ES-I3 (cell line): ENCODE results near the gene RSU1.

Experiments
- H3K36me3 ChIP-seq: 2 replicates; pipeline ENCODE4 v1.6.1; 2013; ENCODE audit warnings: mild to moderate bottlenecking, low read length, control low read depth, moderate library complexity; ENCODE audit not compliant: insufficient read depth
- H3K4me1 ChIP-seq: 2 replicates; pipeline ENCODE4 v1.6.1; 2013; ENCODE audit warnings: mild to moderate bottlenecking, control low read depth, low read length; ENCODE audit not compliant: insufficient read depth
- H3K9ac ChIP-seq: 2 replicates; pipeline ENCODE4 v1.6.1; 2013; ENCODE audit warnings: low read depth, mild to moderate bottlenecking, low read length, moderate library complexity
- H3K9me3 ChIP-seq: 2 replicates; pipeline ENCODE4 v1.6.1; 2013; ENCODE audit warnings: mild to moderate bottlenecking, low read length, moderate library complexity; ENCODE audit not compliant: control insufficient read depth, insufficient read depth

RSU1 gene

DNA sequence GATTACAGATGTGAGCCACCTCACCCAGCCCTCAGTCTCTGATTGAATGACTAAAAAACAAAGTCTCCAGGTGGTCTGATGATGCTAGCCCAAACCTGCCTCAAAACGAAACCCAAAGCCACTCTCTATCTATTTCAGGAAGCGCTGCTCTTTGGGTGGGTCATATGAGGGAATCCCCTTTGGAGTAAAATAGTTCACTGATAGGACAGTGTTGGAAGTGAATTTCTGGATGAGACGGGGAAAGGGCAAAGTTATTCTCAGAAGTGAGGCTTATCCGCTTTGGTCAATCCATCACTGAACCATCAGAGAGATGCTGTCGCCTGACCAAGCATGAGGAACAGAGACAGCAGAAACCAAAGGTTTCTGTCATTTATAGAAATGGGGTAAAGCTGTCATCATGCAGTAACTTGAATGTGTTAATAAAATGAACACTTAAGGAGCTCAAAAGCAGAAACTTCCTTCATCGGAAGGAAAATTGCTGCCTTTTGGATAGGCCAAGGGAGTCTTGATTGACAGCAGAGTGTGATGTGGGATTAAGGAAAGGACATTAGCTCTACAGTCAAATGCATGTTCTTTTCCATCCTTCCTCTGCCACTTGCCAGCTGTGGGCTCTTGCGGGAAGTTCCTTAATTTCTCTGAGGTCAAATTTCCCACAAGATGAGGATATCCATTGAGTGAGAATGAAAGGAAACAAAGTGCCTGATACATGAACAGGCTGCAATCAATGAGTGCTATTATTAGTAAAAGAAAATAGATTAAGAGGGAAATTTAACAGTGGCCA lies 230.7 kb downstream of the RSU1 start:
- Histone ChIP-seq H3K9ac (no peak overlapping the region), H3K9me3 (no peaks in the 10 kb centered on the region), H3K36me3 (no peaks in the 10 kb centered on the region), H3K4me1 (no peaks in the 10 kb centered on the region)

DNA sequence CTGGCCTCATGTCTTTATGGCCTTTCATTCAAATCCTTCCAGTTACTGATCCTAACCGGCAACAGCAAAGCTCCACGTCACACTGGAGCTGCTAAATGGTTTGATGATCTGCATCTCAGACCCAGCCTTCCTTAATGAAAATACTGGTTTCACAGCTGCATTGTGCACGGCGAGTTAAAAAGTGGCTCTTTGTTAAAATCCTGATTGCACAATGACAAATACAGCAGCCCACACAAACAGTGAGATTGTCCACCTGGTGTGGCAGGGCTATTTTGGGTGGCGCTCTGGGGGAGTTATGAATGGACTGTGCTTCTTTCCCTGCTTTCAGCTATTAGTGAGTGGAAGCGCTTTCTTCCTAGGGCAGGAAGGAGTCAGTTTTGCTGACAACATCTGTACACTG lies 232.1 kb downstream of the RSU1 start:
- no peaks in the 10 kb centered on the region for H3K9me3 ChIP-seq
- H3K9ac ChIP-seq = no peak overlapping the region
- H3K36me3 ChIP-seq = no peaks in the 10 kb centered on the region
- no peaks in the 10 kb centered on the region for H3K4me1 ChIP-seq

DNA sequence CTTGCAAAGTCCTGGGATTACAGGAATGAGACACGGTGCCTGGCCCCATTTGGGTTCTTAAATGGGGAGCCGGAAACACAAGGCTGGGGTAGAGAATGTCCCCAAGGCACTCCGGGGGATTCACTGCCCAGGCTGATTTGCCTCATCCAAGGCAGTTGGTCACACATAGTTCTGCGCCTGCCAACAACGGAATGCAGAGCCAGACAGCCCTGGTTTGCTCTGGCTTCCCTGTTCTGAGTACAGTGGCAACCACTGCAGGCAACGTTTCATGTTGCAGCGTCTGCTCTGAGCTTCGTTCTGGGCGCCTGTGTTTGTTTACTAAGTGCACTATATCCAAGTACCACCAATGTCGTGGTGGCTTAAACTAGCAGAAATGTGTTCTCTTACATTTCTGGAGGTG lies 233.8 kb downstream of the RSU1 start:
- H3K9me3 ChIP-seq = no peaks in the 10 kb centered on the region
- H3K4me1 ChIP-seq = no peaks in the 10 kb centered on the region
- no peaks in the 10 kb centered on the region for H3K36me3 ChIP-seq
- H3K9ac ChIP-seq = no peak overlapping the region

- Histone ChIP-seq H3K4me1 (no peaks in the 10 kb centered on the region), H3K9ac (no peak overlapping the region), H3K36me3 (no peaks in the 10 kb centered on the region), H3K9me3 (no peaks in the 10 kb centered on the region)
These were observed 236.0 kb downstream of the RSU1 start for GRCh38 chr10:16581202-16581601.

DNA sequence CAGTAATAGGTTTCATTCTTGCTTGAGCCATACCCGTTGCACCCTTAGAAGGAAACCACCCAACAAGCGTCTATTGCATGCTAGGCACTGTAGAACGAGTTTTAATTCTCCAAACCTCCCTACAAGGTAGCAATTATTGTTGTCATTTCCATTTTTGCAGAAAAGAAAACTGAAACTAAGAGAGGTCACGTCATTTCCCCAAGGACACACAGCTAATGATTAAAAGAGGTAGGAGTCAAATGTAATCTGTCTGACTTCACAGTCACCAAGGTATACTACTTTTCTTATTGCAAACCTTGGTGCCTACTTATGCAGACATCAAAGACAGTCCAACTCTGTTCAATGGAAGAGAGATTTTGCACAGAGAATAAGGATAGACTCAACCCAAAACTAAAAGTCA lies 246.5 kb downstream of the RSU1 start:
- no peak overlapping the region for H3K9ac ChIP-seq

DNA sequence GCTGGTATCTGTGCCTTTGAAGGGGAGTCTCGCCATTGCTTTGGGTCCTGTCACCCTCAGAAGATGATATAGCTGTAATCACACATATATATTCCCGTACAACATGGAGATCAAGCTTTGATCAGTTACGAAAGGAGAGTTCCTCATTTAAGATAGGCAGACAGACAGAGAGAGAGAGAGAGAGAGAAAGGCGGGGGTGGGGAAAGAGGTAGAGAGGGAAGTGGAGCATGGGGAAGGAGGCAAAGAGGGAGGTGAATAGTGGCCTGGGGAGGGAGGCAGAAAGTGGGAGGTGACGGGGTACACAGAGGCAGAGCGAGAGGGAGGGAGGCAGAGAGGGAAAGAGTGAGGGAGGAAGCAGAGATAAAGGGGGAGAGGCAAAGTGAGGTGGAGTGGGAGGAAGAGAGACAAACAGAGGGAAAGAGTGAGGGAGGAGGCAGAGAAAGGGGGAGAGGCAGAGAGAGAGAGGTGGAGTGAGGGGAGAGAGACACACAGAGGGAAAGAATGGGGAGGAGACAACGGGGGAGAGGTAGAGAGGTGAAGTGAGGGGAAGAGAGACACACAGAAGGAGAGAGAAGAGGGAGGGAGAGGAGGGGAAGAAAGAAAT lies 250.9 kb downstream of the RSU1 start:
- Histone ChIP-seq H3K36me3 (no peaks in the 10 kb centered on the region), H3K9me3 (no peaks in the 10 kb centered on the region), H3K4me1 (0 out of 2 replicates have a peak, but pooled peaks cover 3% of the 10 kb centered on the region), H3K9ac (peak overlapping the region; percentile 37; the same call in 1 of the 2 replicates)

More for the DNA sequence above, 246.5 kb downstream of the RSU1 start:
- H3K36me3 ChIP-seq = no peaks in the 10 kb centered on the region
- 0 out of 2 replicates have a peak, but pooled peaks cover 3% of the 10 kb centered on the region for H3K4me1 ChIP-seq
- H3K9me3 ChIP-seq = no peaks in the 10 kb centered on the region

GRCh38 chr10:16565604-16566003 lies 251.6 kb downstream of the RSU1 start:
- Histone ChIP-seq H3K36me3 (no peaks in the 10 kb centered on the region), H3K9me3 (no peaks in the 10 kb centered on the region), H3K9ac (no peak overlapping the region), H3K4me1 (0 out of 2 replicates have a peak, but pooled peaks cover 3% of the 10 kb centered on the region)

DNA sequence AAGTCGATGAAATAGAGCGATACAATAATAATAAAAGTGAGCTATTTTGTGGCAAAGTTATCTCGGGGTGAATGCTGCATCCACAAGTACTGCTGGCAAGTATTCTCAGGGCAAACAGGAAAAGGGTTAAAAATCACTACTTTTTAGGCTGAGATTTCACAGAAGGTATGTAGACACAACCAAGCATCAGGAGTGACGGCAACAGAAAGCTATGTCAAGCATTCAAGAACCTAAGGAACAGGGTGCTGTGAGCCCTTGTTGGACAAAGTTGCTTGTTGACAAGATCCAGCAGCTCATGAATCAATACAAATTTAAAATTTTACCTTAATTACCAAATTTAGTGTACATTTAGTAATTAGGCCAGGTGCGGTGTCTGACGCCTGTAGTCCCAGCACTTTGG lies 254.3 kb downstream of the RSU1 start:
- Histone ChIP-seq H3K36me3 (no peaks in the 10 kb centered on the region), H3K4me1 (0 out of 2 replicates have a peak, but pooled peaks cover 3% of the 10 kb centered on the region), H3K9ac (no peak overlapping the region), H3K9me3 (peaks cover 2% of the 10 kb centered on the region; the same call in 1 of the 2 replicates)

DNA sequence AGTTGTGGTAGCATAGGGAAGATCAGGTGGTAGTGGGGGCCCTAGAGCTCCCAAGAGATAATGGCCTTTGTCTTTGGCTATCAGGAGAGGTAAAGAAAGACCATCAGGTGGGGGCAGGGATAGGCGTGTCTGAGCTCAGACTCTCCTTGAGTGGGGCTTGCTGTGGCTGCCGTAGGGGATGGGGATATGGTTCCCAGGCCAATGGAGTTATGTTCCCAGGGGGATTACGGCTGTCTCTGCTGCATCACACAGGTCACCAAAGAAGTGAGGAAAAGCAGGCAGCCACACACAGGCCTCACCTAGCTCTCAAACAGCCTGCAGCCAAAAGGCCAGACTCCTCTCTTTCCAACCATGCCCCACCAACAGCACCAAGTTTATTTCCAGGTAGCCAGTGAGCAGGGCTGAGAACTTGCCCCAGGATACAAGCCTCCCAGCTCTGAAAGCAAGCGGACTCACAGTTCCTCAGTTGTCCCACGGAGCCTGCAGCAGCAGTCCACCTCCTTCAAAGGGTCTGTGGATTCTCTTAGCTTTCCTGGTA lies 257.9 kb downstream of the RSU1 start:
- Histone ChIP-seq H3K9me3 (peaks cover 2% of the 10 kb centered on the region; the same call in 1 of the 2 replicates), H3K36me3 (no peaks in the 10 kb centered on the region), H3K9ac (no peak overlapping the region), H3K4me1 (no peaks in the 10 kb centered on the region)

DNA sequence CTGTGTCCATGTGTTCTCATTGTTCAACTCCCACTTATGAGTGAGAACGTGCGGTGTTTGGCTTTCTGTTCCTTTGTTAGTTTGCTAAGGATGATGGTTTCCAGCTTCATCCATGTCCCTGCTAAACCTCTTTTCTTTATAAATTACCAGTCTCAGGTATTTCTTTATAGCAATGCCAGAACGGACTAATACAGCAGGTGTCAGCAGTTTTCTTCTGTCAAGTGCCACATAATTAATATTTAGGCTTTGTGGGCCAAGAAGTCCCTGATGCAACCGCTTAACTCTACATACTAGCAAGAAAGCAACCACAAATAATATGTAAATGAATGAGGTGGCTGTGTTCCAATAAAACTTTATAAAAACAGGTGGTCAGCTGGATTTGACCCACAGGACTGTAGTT lies 269.3 kb downstream of the RSU1 start:
- no peaks in the 10 kb centered on the region for H3K36me3 ChIP-seq
- no peaks in the 10 kb centered on the region for H3K4me1 ChIP-seq
- no peak overlapping the region for H3K9ac ChIP-seq
- H3K9me3 ChIP-seq = no peaks in the 10 kb centered on the region

- Histone ChIP-seq H3K9me3 (no peaks in the 10 kb centered on the region), H3K9ac (no peak overlapping the region), H3K36me3 (no peaks in the 10 kb centered on the region), H3K4me1 (no peaks in the 10 kb centered on the region)
These were observed 272.0 kb downstream of the RSU1 start for GRCh38 chr10:16545116-16545736.

DNA sequence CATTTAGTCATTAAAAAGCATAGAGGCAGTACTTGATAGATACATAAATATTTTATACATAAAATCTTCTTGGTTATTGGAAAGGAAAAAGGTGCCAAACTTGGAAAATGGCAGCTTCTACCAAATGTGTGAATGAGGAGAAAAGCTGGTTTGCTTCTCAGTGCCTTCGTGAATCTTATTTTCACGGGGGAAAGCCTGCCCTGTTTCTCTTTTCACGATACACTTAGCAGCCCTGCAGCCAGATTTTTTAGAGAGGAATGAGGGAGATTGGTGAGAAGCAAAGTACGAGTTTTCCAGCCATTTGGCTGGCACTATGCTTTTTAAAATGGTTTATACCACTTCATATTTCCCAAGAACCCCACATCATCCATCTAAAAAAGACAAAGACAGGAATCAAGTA lies 272.6 kb downstream of the RSU1 start:
- Histone ChIP-seq H3K9ac (no peak overlapping the region), H3K4me1 (no peaks in the 10 kb centered on the region), H3K36me3 (no peaks in the 10 kb centered on the region), H3K9me3 (no peaks in the 10 kb centered on the region)

DNA sequence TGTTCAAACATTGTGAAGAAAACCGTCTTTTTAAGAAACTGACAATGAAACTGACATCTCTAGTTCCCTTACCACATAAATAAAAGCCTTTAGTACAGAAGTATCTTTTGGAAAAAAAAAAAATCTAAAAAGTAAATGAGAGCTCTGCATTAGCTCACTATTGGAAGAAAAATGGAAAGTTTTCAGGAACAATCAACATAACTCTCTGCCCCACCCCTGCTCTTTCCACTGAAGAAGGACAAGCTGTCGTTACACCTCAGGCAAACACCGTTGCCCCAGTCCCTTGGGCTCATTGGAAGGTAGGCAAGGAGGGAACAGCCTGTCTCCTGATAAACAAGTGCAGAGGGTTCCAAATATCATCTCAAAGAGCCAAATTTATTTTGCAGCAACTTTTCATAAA lies 273.1 kb downstream of the RSU1 start:
- Histone ChIP-seq H3K4me1 (no peaks in the 10 kb centered on the region), H3K9ac (no peak overlapping the region), H3K9me3 (no peaks in the 10 kb centered on the region), H3K36me3 (no peaks in the 10 kb centered on the region)
